GM19438 (cell line): ENCODE data around the gene PRPF40B.

Experiments
- ATAC-seq: cut with Tn5 transposase; IDR thresholded peaks from one replicate; pipeline ENCODE4 v1.9.1; 2021; ENCODE audit warnings: low read depth; ENCODE audit not compliant: unreplicated experiment

PRPF40B gene

DNA sequence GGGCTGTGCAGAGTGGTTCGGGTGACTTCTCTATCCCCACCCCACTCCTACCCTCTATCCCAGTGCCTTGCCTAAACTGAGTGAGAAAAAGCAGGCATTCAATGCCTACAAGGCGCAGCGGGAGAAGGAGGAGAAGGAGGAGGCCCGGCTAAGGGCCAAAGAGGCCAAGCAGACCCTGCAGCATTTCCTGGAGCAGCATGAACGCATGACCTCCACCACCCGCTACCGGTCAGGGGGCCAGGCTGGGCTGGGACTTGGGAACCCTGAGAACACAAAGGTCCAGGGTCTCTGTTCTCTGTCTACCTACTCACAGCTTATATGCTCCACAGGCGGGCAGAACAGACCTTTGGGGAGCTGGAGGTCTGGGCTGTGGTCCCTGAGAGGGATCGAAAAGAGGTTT, 11.7 kb downstream of the PRPF40B start:
- no peak for ATAC-seq

DNA sequence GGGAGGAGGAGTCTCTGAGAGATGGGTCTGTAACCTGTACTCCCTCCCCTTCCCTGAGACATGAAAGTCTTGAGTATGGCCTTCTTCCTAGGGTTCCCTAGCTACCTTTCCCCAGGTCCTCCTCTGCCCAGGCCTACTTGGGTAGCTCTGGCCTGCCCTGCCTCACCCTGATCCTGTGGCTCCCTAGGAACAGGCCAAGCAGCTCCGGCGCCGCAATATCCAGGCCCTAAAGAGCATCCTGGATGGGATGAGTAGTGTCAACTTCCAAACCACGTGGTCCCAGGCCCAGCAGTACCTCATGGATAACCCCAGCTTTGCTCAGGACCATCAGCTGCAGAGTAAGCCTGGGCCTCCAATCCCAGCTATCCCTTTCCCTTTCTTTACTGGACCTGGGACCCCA, 12.3 kb downstream of the PRPF40B start:
- ATAC-seq: no peak

DNA sequence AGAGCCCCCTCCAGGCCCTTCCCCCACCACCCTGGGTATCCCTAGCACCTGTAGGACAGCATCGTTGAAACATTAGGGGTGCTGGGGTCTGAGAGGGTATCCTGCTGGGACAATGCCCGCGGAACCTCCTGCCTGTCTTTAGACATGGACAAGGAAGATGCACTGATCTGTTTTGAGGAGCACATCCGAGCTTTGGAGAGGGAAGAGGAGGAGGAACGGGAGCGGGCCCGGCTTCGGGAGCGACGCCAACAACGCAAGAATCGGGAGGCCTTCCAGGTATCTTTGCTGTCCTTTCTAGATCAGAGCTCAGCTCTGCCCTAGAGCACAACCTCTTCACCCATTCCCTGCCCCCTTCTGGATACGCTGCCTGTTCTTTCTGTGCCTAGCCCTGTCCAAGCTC, 13.2 kb downstream of the PRPF40B start:
- ATAC-seq: no peak

DNA sequence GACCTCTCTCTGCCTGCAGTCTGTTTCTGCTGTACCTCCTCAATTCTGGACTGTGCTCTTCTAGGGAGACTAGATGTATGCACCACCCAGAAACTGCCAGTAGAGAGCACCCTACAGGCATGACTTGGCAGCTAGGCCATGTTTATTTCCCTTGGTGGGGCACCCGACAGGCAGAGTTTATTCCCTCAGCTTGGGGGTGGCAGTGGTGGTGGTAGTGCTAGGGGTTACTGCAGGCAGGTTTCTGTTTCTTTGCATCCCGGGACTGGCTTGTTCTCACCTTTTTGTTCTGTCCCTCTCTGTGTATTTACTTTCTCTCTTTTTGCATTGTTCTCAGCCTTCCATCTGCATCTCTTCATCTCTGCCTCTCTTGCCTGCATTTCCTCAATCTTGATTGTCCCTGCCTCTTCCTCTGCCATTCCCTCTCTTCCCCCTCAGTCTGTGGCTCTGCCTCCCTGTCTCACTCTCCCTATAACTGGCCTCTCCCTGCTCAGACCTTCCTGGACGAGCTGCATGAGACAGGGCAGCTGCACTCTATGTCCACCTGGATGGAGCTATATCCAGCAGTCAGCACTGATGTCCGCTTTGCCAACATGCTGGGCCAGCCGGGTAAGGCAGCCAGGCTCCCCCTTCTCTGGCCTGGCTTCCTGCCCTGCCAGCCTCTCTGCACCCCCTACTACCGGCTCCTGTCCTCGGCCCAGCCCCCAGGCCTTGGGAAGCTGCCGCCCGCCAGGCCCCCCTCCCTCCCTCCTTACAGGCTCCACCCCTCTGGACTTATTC, 13.8 kb downstream of the PRPF40B start:
- ATAC-seq: peak; percentile 58

DNA sequence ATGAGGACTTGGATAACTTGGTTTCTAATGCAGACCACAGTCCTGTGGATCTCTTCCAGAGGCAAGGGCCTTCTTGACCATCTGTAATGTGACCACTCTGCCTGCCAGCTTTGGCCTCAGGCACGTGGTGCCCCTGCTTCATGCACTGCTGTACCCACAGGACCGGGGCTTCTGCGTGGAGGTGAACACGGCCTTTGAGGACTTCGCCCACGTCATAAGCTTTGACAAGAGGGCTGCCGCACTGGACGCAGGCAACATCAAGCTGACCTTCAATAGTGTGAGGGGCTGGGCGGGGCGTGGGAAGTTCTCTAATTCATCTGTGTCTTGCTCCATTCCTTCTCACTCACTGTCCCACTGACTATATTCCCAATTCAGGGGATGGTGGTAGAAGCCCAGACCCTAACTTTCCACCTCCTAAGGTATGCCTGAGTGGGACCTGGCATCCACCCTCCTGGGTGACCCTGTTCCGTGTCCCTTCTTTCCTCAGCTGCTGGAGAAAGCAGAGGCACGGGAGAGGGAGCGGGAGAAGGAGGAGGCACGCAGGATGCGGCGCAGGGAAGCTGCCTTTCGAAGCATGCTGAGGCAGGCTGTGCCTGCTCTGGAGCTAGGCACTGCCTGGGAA, 18.5 kb downstream of the PRPF40B start:
- ATAC-seq: no peak

DNA sequence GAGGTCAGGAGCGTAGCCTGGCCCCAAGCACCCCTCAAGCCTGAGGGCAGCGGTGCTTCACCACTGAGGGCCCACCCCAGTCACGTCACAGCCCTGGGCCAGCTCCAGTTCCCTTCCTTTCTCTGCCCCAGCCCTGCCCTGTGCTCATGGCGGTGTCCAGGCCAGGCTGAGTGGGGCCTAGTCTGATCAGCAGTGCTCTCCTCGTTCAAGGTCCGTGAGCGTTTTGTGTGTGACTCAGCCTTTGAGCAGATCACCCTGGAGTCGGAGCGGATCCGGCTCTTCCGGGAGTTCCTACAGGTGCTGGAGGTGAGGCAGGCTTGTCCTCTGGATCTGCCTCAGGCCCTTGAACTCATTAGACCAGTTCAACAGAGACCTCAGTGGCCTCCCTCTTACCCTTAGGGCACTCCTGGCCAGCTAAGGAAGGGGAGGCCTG, 19.0 kb downstream of the PRPF40B start:
- no peak for ATAC-seq

DNA sequence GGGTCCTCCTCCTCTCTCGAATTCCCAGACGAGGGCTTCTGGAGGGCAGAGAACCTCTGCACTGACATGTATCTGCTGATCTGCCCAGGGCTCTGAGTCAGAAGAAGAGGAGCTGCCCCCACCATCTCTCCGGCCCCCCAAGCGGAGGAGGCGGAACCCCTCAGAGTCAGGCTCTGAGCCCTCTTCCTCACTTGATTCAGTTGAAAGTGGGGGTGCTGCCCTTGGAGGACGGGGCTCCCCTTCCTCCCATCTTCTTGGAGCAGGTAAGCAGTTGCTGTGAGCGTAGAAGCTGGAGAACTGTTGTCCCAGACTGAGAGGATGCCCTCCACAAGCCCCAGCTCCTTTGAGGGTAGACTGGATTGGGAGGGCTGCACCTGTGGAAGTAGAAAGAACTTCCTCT, 19.8 kb downstream of the PRPF40B start:
- ATAC-seq: no peak

DNA sequence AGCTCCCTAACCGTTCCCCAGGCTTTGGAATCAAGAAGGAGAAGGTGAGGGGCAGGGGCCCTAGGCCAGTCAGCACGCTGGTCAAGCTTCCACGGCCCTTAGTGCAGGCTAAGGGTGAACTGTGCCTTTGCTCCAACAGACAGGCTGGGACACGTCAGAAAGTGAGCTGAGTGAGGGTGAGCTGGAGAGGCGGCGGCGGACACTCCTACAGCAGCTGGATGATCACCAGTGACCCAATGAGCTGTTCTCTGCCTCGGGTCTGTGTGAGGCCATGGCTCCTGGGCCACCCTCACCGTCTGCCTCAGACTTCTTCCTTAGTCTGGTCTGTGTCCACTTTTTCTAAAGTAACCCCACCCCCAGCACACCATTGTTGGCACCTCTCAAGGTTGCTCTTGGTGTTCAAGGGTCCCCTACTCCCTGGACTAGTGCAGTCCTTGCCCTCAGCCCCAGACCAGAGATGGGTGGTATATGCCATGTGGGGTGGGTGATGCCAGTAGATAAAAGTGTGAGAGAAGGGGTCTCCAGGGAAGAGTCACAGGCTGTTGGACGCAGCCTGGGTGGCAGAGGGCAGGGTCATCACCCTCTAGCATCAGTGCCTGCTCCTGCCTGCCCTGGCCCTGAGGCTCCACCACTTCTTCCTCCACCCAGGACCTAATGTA, 20.7 kb downstream of the PRPF40B start:
- no peak for ATAC-seq

DNA sequence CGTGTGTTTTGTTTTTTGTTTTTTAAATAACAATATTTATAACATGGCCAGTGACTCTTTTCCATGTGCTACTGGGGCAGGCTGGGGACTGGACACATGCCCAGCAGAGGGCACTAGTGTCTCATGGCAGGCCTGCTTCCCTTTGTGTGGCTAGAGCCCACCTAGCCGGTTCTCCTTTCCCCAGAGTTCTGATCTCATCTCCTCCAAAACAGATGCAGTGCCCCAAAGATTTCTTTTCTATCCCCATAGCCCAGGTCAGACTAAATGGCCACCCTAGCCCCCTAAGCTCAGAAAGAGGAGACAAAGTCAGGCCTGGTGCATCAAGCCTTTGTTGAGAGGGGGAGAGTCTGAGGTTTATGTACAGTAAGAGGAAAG, 21.2 kb downstream of the PRPF40B start:
- ATAC-seq: no peak

DNA sequence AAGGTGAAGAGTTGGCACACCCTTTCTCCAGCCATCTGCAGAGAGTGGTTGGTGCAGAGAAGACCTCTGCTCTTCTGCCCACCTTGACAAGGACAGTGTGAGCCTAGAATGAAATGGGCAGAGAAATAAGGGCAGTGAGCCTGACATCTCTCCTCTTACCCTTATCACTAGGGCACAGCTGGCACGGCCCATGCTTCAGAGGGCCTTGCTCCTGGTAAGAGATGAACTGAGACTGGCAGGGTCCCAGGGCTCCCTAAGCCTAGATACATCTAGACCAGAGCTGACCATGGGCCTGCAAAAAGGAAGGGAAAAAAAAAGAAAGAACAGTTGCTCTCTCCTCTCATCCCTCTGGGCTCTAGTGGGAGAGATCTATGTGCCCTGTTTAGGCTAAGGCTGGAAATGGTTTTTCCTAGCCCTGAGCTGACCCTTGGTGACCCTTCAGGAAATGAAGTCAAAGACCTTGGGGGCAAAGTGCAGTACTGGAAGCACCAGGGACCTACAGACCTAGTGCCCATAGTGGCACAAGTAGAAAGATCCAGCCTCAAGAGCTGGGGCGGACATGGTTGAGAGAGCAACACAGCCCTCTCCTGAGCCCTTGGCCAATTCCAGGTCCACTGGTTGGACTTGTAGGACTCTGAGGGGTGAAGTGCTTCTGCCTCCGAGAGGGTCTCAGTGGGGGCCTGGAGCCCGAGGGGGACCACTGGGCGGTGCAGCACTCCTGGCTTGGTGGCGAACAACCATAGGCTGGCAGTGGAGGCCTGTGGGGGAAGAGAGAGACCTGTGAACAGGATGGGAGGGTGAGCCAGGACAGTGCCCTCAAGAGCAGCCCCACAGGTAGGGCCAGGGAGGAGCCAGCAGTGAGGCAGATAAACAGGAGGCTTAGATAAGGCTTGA, 22.0 kb downstream of the PRPF40B start:
- no peak for ATAC-seq

DNA sequence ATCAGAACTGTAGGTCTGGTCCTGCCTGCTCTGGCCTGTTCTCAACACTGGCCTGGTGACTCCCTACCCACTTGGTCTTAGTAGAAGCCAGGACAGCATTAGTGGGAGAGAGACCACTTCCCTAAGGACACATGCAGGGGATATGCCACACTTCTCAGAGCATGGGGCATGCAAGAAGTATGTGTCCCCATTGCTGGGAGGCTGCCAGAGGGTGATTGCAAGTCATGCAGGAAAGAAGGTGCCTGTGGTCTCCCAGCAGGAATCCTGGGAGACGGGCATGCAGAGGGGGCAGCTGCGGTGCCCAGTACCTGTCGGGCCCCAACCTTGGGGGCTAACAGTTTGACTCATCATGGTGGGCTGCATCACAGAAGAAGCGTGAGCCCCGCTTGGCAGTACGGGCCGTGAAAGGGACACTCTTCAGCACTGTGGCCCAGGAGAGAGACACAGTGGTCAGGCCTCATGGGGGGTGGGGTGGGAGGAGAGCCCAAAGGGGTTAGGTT, 23.0 kb downstream of the PRPF40B start:
- no peak for ATAC-seq

DNA sequence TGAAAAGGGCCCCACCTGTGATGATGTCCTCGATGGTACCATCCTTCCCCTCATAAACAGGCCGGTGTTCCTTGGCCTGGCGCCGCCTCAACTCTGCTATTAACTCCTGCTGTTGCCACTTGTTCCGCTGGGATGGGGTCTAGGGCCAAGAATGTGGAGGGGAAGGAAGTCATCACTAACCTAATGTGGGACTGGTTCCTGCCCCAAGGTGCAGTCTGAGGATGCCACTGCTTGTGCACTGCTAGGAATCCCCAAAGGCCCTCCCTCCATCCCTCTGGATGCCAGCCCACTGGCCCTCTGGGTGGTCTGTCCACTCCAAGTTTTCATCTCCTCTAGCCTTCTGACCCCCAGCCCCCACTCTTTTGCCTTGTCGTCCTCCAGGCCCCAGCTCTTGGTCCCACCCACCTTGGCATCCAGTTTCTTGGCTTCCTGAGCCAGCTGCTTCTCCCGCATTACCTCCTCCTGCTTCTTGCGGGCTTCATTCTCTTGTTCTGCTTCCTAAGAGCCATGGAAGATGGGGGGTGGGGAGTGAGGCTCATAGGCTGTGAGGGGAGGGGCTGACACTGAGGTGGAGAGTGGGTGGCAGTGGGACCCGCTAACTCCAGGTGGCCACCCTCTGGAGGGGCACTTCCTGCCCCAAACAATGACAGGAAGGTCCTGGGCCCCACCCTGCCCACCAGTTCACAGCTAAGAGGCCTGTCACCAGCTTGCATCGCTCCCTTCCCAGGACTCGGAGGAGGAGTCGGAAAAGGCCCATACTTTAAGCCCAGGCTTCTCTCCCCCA, 23.7 kb downstream of the PRPF40B start:
- no peak for ATAC-seq

DNA sequence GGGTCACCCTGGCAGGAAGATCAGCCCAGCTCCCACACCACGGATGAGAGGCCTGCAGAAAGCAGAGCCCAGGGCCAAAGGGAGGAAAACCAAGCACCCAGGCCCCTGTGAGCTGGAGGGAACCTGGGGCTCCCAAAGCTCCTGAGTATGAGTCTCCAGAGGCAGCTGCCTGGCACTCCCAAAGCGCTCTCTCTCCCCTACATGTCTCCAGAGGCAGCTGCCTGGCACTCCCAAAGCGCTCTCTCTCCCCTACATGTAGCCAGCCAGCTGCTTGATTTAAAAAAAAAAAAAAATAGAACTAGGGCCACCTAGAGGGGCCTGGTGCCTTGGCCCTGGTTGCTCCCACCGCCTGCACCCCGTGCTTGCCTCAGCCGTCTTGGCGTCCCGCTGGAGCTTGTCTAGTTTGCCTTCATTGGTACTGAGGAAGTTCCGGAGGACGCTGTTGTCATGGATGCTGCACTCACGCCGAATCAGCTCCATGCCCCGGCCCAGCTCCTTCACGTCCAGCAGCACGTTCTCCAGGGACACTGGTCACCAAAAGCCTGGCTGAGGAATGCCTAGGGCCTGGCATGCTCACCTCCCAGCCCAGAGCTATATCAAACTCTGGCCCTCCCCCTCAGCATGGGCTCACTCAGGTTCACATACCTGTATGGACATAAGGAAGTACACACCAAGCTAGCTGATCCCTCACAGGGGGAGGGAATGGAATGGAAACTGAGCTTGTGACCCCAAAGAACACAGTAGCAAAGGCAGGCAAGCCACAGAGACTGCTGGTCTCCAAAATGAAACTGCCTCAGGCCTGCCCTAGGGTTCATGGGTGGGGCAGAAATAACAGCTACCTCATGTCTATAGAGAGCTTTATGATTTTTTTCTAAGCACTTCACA, 24.7 kb downstream of the PRPF40B start:
- ATAC-seq: no peak

DNA sequence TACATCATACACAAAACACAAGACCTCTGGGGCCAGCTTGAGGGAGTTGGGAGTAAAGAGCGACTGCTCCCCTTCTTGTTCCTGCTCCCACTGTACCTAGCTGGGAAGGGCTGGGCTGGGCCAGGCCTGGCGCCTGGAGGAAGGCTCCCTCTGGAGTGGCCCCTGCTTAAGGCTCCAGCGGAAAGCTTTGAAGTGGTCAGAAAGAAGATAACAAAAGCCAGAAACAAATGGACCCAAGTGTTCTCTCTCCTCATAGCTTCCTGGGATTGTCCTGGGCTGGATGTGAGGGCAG, 25.3 kb downstream of the PRPF40B start:
- no peak for ATAC-seq

DNA sequence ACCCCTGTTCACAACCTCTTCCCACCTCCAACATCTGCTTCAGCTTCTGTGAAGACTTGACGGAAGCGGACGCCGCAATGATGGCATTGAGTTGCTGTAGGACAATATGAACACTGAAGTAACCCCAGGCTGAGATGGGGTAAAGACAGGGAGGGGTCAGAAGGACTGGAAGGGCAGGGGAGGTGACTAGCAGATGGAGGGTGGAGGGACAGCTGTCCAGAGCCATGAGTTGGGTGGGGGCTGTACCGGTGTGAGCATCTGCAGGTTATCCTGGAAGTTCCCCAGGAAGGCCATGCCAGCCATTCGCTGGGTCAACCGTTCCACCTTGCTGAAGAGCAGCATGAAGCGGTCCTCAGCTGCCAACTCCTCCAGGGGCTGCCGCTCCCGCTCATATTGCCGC, 26.1 kb downstream of the PRPF40B start:
- ATAC-seq: no peak

DNA sequence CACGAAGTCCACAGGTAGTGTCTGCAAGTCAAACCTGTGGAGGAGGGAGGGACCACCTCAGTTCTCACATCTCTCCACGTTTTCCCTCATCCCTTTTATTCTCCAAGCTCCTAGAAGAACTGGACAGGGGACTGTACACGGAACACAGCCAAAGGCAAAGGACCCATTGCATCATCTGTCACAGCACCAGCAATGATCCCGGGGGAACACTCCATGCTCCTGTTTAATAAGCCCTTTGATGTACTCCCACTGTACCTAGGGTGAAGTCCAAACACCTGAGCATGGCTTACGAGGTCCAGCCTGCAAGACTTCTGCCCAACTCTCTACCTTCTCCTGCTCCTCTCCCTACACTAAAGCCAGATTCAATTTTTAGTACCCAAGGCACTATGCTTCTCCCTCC, 26.5 kb downstream of the PRPF40B start:
- no peak for ATAC-seq

DNA sequence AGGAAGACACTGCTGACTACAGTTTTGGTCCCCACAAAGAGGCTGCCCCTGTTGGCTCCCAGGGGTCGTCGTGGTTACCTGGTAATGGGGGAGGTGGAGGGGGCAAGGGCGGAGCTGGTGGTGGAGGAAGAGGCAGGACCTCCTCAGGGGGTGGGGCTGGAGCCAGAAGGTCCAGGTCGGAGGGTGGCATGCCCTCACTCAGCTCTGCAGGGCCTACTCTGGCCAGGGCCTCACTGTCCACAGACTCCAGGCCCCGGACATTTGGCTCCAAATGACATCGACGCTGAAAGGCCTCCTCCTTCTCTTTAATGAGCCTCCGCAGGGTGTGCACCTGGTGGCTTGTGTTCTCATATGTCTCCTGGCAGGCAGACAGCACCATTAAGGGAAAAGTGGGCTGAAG, 28.5 kb downstream of the PRPF40B start:
- ATAC-seq: no peak

DNA sequence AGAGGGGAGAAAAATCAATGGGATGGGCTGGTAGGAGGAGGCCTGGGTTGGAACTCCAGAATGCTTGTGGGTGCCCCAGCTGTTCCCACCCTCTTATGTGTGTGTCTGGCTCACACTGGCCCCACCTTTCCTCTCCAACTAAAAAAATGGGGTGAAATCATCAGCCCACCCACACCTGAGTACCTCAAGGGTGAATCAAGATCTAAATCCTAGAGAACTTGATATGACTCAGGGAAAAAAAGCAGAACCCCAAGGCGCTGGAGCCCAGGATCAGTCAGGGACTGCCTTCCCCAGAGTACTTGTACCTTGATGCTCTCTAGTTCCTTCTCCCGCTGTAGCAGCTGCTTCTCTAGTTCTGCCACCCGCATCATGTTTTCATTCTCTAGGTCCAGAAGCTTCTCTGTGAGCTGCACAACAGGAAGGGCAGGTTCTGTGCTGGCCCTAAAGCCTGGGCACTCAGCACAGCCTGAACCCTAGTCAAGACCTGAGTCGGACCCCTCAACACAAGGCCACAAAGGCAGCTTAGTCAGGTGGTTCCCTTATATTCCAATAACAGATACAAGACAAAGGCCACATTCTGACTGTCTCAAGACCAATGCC, 29.7 kb downstream of the PRPF40B start:
- no peak for ATAC-seq

DNA sequence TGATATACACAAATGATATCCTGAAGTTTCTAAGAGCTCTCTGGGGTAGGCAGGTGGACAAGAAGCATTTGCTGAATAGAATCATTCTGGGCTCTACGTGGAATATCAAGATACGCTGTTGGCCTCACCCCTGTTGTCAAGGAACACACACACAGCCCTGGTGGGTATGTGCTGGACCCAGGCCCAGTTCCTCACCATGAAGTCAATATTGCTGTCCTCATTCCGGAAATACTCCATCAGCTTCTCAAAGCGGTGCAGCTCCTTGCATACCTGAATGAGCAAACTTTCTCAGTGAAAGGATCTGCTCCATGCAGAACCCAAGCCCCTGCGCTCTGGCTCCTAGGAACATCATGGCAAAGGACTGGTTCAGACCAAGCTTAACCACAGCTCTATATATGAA, 31.4 kb downstream of the PRPF40B start:
- ATAC-seq: no peak
